OCI-LY7 (cell line): Measurements from ENCODE around the gene KATNAL1. TPM values are rescaled to one million over a fixed set of nuclear protein-coding genes. Genes with fewer than 3 reads are reported as not detected.

ENCODE experiments used
- BruUV-seq: library from RNA; stranded (reverse); fragments of 400-500 nt; replicated peaks from 2 replicates; lab custom pipeline; 2021; lab: Mats Ljungman, UMichigan
- CTCF ChIA-PET: fragments of 300-600 bp; sonication (Branson Sonifier 250); formaldehyde crosslinking; loops from one replicate; lab custom pipeline; 2022; ENCODE audit warnings: antibody characterized with exemption; ENCODE audit not compliant: unreplicated experiment; lab: Charles Lee
- POLR2A ChIA-PET: fragments of 300-600 bp; sonication (Branson Sonifier 250); formaldehyde crosslinking; loops from one replicate; lab custom pipeline; 2022; ENCODE audit warnings: antibody characterized with exemption; lab: Charles Lee
- DNase-seq: peaks from one replicate; pipeline ENCODE4 v3.0.0-alpha.2; 2015; ENCODE audit warnings: low spot score
- H2AFZ ChIP-seq: fragments of 200-600 bp; sonication (generic), shearing (Covaris generic); 2 replicates; pipeline ENCODE4 v1.6.1; 2014; ENCODE audit warnings: mild to moderate bottlenecking, antibody characterized with exemption, low read length, moderate library complexity
- H3K27ac ChIP-seq: fragments of 200-600 bp; sonication (generic); 2 replicates; pipeline ENCODE4 v1.5.1; 2014; ENCODE audit warnings: mixed run types, low read depth, mild to moderate bottlenecking, moderate library complexity, low read length, inconsistent platforms; ENCODE audit not compliant: poor library complexity, severe bottlenecking
- H3K36me3 ChIP-seq: fragments of 200-600 bp; sonication (generic); 2 replicates; pipeline ENCODE4 v1.6.1; 2014; ENCODE audit warnings: mild to moderate bottlenecking, antibody characterized with exemption, low read length, moderate library complexity, mixed read lengths; ENCODE audit not compliant: insufficient read depth
- H3K4me1 ChIP-seq: fragments of 200-600 bp; sonication (generic); 2 replicates; pipeline ENCODE4 v1.5.1; 2014; ENCODE audit warnings: mild to moderate bottlenecking, low read length; ENCODE audit not compliant: insufficient read depth, poor library complexity, severe bottlenecking
- H3K4me2 ChIP-seq: fragments of 200-600 bp; sonication (generic); 2 replicates; pipeline ENCODE4 v1.6.1; 2014; ENCODE audit warnings: mild to moderate bottlenecking, low read length
- H3K4me3 ChIP-seq: fragments of 200-600 bp; sonication (generic); 2 replicates; pipeline ENCODE4 v1.5.1; 2014; ENCODE audit warnings: mild to moderate bottlenecking, low read depth, low read length; ENCODE audit not compliant: poor library complexity, severe bottlenecking
- H3K79me2 ChIP-seq: fragments of 200-600 bp; sonication (generic); 2 replicates; pipeline ENCODE4 v1.6.1; 2016; ENCODE audit warnings: low read depth, mild to moderate bottlenecking, low read length, moderate library complexity, mixed read lengths; ENCODE audit not compliant: insufficient read depth
- H3K9me2 ChIP-seq: fragments of 200-600 bp; sonication (generic); 2 replicates; pipeline ENCODE4 v1.6.1; 2016; ENCODE audit warnings: mild to moderate bottlenecking, low read length, mixed read lengths; ENCODE audit not compliant: insufficient read depth
- H3K9me3 ChIP-seq: fragments of 200-600 bp; sonication (generic); 2 replicates; pipeline ENCODE4 v1.6.1; 2014; ENCODE audit warnings: mild to moderate bottlenecking, mixed run types, low read length, mixed read lengths
- H4K20me1 ChIP-seq: fragments of 200-600 bp; sonication (generic); 2 replicates; pipeline ENCODE4 v1.6.1; 2014; ENCODE audit warnings: mild to moderate bottlenecking, antibody characterized with exemption, low read length, moderate library complexity, mixed read lengths; ENCODE audit not compliant: insufficient read depth
- CTCF ChIP-seq: fragments of 200-600 bp; sonication (generic); conservative IDR thresholded peaks from 2 replicates; pipeline ENCODE4 v1.5.1; 2014; ENCODE audit warnings: mild to moderate bottlenecking, antibody characterized with exemption, low read length, moderate library complexity, mixed read lengths
- EZH2phosphoT487 ChIP-seq: fragments of 200-600 bp; sonication (generic); IDR thresholded peaks from 2 replicates; pipeline ENCODE4 v1.6.1; 2018; ENCODE audit warnings: low read depth, borderline replicate concordance, mild to moderate bottlenecking, mixed run types, antibody characterized with exemption, low read length, moderate library complexity, mixed read lengths
- intact Hi-C: fragments of 100-400 bp; cut with micrococcal nuclease; formaldehyde crosslinking; loops from one replicate; pipeline ENCODE4 v1.10.0; 2022; ENCODE audit not compliant: unreplicated experiment
- total RNA-seq, 2 experiments: library from RNA; depleted of rRNA in 1 of 2; stranded (reverse); fragments of >200 nt in 1 of 2; shearing (Covaris generic) in 1 of 2; gene quantifications; 2 replicates each; pipeline ENCODE4 v1.2.3, GENCODE V29; 2014 to 2022

The KATNAL1 gene
- total RNA-seq, 2 experiments from 2014 or later: 13.9 to 34.5 TPM

- H3K4me3 ChIP-seq: no peak overlapping the region
- H4K20me1 ChIP-seq: no peaks in the 10 kb centered on the region
- ChIA-PET POLR2A (no interaction called here), CTCF (no interaction called here)
- no peaks in the 10 kb centered on the region for H3K9me2 ChIP-seq
- intact Hi-C loops: no loop called here
- no peaks in the 10 kb centered on the region for H3K9me3 ChIP-seq
- no peak overlapping the region for H3K27ac ChIP-seq
- no TSS peak for BruUV-seq
- no peaks in the 10 kb centered on the region for H3K4me1 ChIP-seq
- no peaks in the 10 kb centered on the region for H3K36me3 ChIP-seq
- no peak overlapping the region for H3K4me2 ChIP-seq
- no peak for DNase-seq
- H3K79me2 ChIP-seq: no peaks in the 10 kb centered on the region
- H2AFZ ChIP-seq: no peak overlapping the region
- TF ChIP-seq CTCF: no peak
- no peak for TF ChIP-seq EZH2phosphoT487
Measured at GRCh38 chr13:30165796-30166195, 141.6 kb downstream of the KATNAL1 start.

GRCh38 chr13:30165071-30165470, 142.3 kb downstream of the KATNAL1 start:
- Histone ChIP-seq H3K36me3 (no peaks in the 10 kb centered on the region), H2AFZ (no peak overlapping the region), H3K9me2 (no peaks in the 10 kb centered on the region), H3K27ac (no peak overlapping the region), H3K4me2 (no peak overlapping the region), H3K79me2 (no peaks in the 10 kb centered on the region), H3K9me3 (no peaks in the 10 kb centered on the region), H3K4me3 (no peak overlapping the region), H4K20me1 (no peaks in the 10 kb centered on the region), H3K4me1 (no peaks in the 10 kb centered on the region)
- CTCF ChIA-PET: no interaction called here
- no peak for TF ChIP-seq EZH2phosphoT487
- TF ChIP-seq CTCF: no peak
- no TSS peak for BruUV-seq
- POLR2A ChIA-PET: interaction anchor here (0.6 to 1.4 kb wide), 3 partner anchors 18 to 158 kb away, joined by 3 read pairs; no protein-coding TSS in a partner anchor
- DNase-seq: no peak
- intact Hi-C loops: no loop called here

GRCh38 chr13:30164146-30164545, 143.2 kb downstream of the KATNAL1 start:
- no peak overlapping the region for H3K27ac ChIP-seq
- H3K4me2 ChIP-seq: no peak overlapping the region
- no peak overlapping the region for H2AFZ ChIP-seq
- BruUV-seq: no TSS peak
- no peaks in the 10 kb centered on the region for H3K9me3 ChIP-seq
- intact Hi-C loops: no loop called here
- no peaks in the 10 kb centered on the region for H3K9me2 ChIP-seq
- no peaks in the 10 kb centered on the region for H3K36me3 ChIP-seq
- H4K20me1 ChIP-seq: no peaks in the 10 kb centered on the region
- no peak for DNase-seq
- no peaks in the 10 kb centered on the region for H3K79me2 ChIP-seq
- H3K4me3 ChIP-seq: no peak overlapping the region
- H3K4me1 ChIP-seq: no peaks in the 10 kb centered on the region
- ChIA-PET CTCF (no interaction called here), POLR2A (interaction anchor here (0.7 to 1.4 kb wide), 2 partner anchors 17 to 58 kb away, joined by 3 read pairs; no protein-coding TSS in a partner anchor)
- TF ChIP-seq CTCF (no peak), EZH2phosphoT487 (no peak)
